Fibroblast of skin of scalp (primary cell): ENCODE measurements around the gene GABPB2.
A peak's percentile ranks its signal among the peaks of the same experiment; 100 is the strongest.

Experiments used
- DNase-seq: peaks from one replicate; pipeline ENCODE4 v3.0.0-alpha.2; 2013

Gene GABPB2

DNA sequence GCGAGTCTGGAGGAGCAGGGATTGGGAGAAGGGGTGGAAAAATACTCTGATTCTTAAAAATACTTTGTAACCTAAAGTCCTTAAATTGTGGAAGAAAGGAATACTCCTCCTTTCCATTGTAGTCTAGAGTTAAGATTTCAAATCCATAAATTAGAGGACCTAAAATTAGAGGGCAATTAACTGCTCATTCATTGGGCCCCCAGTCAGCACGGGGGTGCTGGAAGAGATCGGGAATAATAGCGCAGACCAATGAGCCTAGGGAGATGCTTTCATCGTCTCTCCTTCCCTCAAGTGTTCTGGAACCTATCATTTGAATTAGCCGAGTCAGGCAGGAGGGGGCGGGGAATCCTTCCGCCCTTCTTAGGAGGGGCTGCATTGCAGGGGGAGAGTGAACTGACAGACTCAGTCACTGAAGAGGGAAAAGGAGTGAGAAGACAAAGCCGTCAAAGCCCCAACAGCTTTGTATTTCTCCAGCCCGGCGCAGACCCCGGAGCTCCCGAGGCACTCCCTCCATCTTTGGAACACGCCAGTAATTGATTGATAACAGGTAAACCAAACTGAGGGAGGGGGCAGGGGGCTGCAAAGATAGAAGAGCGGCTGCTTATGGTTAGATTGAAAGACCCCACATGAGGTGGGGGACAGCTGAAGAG lies 10.4 kb upstream of the GABPB2 start, which contains the start of gene MLLT11:
Gene MLLT11, plus strand, starts transcription at position 391 of the 650 bp plus-strand sequence. CDS start 6,828 bp downstream, outside the sequence.
- peak; percentile 79 for DNase-seq

DNA sequence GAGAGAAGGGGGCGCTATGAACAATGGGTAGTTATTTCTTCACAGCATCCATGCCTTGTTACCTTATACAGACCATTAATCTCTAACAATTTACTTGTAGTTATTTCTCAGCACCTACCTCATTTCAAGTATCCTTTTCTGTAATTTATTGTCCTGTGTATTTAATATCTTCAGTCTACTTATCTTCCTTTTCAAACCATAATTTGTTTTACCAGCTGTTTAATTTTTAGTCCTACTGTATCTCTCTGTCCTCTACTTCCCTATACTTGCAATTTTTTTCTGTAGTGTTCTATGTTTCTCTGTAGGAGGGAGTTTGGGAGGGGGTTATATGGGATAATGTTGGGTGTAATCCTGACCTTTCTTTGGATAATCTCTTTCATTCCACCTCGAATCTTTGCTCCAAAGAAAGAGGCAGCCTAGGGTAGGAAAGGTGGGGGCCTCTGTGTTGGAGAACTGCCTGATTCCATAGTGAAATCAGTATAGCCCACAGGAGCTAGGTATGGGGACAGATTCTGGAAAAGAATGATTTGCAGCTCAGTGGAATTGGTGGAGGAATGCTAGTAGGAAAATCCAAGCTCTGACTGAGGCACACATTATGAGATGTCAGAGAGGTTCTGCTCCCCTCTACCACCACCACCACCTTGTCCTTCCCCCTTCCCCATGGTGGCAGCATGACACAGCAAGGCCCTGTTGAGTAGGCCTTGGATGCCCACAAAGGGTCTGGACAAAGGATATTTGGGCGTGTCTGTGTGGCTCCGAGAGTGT lies 9.7 kb upstream of the GABPB2 start:
- peak; percentile 31 for DNase-seq

DNA sequence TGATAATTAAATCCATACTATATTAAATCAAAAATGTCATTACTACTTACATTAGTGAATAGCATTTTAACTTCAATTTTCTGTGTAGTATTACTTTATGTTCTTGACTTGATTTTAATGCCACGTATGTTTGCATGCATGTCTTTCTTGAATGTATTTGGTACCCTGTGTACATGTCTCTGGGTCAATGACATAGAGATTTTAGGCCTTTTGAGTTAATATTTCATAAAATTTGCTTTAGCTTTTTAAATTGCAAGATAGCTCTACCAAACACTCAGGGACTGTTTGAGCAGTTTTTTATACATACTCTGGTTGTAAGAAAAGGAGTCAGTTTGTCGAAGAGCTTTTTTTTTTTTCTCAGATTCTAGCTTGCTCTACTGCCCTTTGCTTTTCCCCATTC lies 8.9 kb upstream of the GABPB2 start:
- DNase-seq, result no peak

DNA sequence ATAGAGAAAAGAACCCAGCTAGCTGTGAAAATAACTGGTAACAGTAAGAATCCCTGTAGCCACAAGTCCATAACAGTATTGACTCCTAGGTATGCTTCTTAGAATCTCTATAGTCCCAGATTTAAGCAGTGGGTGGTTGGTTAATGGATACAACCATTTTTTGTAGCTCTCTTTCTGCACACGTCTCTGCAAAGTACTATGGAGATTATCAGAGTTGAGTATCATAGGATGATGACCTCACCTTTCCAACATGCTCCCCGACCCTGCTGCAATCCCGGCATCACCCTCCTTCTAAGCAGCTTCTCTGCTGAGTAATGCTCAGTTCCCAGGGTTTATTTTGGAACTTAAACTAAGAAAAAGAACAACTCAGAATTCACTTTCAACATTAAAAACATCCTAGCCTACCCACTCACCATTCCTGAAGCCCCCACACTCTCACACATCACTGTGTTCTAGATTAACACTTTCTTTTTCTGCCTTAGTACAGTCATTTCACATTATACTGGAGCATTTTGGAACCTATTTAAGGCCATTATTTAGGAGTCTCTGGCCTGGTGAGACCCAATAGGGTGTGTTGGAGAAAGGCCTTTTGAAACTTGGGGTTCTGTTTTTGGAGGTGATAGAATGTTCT lies 7.7 kb upstream of the GABPB2 start:
- DNase-seq, result peak; percentile 86

DNA sequence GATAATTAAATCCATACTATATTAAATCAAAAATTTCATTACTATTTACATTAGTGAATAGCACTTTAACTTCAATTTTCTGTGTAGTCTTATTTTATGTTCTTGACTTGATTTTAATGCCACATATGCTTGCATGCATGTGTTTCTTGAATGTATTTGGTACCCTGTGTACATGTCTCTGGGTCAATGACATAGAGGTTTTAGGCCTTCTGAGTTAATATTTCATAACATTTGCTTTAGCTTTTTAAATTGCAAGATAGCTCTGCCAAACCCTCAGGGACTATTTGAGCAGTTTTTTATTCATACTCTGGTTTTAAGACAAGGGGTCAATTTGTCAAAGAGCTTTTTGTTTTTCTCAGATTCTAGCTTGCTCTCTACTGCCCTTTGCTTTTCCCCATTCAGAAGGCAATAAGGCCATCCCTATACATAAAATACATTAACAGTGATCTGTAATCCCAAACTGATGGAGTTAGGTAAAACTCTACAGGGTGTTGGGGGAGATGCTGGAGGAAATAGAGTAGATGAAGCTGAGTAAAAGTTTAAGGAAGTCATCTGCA lies 5.4 kb upstream of the GABPB2 start:
- no peak for DNase-seq

- no peak for DNase-seq
These were observed 3.4 kb upstream of the GABPB2 start for GRCh38 chr1:151067185-151067584.

DNA sequence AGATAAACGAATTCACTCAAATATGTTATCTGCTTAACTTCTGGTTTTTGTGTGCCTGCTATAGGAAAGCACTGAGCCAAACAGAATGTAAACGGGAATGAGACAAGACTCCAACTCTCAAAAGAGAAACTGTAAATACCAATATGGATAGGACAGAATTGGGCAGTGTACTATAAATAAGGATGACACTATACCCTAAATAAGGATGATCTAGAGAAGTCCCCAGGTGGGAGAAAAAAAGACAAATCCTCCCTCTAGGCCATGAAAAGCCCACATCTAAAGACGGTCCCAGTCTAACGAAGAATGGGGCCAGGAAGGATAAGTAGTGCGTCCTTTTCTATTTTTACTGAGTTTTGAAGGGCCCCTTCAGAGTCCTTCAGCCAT lies 1.5 kb upstream of the GABPB2 start:
- no peak for DNase-seq

- no peak for DNase-seq
These were observed 1.7 kb downstream of the GABPB2 start for GRCh38 chr1:151072224-151072623.

- DNase-seq, result no peak
These were observed 15.5 kb downstream of the GABPB2 start for GRCh38 chr1:151085953-151086559.

- peak; percentile 2 for DNase-seq
These were observed 26.9 kb downstream of the GABPB2 start for GRCh38 chr1:151097426-151097825.

GRCh38 chr1:151098126-151098525 lies 27.6 kb downstream of the GABPB2 start:
- DNase-seq, result no peak

GRCh38 chr1:151104630-151105029 lies 34.1 kb downstream of the GABPB2 start:
- DNase-seq, result no peak

- peak; percentile 20 for DNase-seq
These were observed 36.3 kb downstream of the GABPB2 start for GRCh38 chr1:151106894-151107293.

GRCh38 chr1:151108331-151108730 lies 37.8 kb downstream of the GABPB2 start:
- no peak for DNase-seq

DNA sequence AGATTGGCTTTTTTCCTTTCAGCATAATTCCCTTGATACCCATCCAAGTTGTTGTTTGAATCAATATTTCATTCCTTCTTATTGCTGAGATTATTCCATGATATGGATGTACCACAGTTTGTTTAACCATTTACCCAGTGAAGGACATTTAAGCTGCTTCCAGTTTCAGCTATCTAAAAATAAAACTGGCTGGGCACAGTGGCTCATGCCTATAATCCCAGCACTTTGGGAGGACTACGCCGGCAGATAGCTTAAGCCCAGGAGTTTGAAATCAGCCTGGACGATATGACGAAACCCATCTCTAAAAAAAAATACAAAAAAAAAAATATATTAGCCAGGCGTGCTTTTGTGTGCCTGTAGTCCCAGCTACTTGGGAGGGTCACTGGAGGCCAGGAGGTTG lies 43.3 kb downstream of the GABPB2 start:
- no peak for DNase-seq

DNA sequence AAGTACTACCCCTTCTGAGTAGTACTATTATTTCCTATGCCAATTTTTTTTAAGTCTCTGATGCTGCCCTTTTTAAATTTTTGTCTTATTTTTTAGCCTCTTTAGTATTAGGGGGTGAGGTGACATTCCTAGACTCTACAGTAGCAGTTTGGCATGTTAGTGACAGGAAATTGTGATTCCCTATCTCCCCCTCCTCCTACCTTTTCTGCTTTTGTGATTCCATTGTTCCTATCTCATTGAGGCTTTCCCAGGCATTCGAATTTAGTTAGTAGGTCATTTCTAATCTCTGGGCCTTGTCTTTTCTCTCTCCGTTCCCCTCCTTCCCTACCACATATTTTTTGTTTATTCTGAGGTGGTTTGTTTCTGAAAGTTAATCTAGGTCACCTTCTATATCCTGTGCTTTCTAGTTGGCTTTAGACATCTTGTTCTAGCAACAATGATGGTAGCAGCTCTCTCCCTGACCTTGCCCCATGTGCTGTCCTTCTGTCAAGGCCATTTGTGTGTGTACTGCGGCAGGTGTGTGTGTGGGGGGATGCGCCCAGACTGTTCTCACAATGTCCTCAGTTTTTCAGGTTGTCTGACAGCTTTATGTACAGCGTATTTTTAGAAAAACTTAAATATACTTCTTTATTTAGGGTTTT lies 54.3 kb downstream of the GABPB2 start:
- DNase-seq, result no peak

- no peak for DNase-seq
These were observed 58.2 kb downstream of the GABPB2 start for GRCh38 chr1:151128800-151129199.

DNA sequence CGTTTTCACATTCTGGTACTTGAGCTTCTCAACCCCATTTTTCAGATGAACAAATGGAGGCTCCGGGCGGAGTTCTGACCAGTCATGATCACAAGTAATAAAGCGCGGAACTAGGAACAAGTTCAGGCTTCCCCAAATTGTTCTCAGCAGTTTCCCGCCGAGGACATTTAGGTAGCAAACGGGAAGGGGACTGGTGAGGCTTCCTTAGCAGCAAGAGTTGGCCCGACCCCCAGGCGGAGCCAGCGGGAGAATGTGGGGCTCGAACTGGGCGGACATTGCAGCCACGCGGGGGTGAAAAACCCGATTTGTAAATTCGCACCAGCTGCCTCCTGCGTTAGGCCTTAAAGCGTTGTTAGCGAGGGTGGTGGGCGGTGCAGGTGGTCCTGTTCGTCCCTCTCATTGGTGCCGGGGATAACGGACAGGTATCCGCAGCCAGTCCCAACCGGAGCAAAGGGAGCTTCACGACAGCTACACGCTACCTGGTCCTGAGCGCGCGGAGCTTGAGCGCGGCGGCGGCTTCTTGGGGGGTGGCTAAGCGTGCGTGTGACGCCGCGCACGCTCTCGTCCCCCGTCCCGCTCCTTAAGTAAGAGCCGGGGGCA lies 60.5 kb downstream of the GABPB2 start:
- DNase-seq, result peak; percentile 83

DNA sequence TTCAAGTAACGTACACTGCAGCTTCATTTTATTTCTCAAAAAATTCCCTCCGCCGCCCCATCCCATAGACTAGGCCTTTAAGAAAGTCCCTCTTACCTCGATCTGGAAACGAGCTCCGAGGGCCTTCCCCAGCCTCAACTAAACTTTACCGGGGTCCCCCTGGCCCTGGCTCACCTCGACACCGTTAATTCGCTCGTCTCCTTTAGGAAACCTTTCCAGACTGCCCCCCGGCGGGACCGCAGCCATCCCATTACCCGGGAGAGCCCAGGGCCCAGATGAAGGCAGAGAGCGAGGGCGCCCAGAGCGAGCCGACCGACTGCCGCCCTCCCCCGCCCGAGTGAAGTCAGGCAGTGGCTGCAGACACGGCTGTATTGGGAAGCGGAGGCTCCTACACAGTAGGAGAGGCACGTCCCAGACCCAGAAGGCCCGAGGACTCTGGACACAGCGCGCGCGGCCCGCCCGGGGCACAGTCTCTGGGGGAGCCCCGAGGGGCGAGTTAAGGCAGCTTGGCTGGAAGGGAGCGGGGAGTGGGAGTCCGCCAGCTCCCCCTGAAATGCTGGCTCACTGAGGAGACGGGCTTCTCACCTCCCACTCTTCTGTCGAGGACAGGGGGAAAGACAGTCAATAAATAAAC lies 61.3 kb downstream of the GABPB2 start:
- peak; percentile 11 for DNase-seq

GRCh38 chr1:151132335-151133017 lies 61.9 kb downstream of the GABPB2 start:
- DNase-seq, result no peak
